OCI-LY7 (cell line): ENCODE data around the gene TMEM69. TPM values are rescaled to one million over a fixed set of nuclear protein-coding genes. Genes with fewer than 3 reads are reported as not detected.
"Not testable (repeated sequence)": the region's sequence is repeated elsewhere in the genome, so short reads cannot be mapped to it uniquely, and the experiment has no call there.

ENCODE experiments used
- BruUV-seq: library from RNA; stranded (reverse); fragments of 400-500 nt; replicated peaks from 2 replicates; lab custom pipeline; 2021; lab: Mats Ljungman, UMichigan
- CTCF ChIA-PET: fragments of 300-600 bp; sonication (Branson Sonifier 250); formaldehyde crosslinking; loops from one replicate; lab custom pipeline; 2022; ENCODE audit warnings: antibody characterized with exemption; ENCODE audit not compliant: unreplicated experiment; lab: Charles Lee
- POLR2A ChIA-PET: fragments of 300-600 bp; sonication (Branson Sonifier 250); formaldehyde crosslinking; loops from one replicate; lab custom pipeline; 2022; ENCODE audit warnings: antibody characterized with exemption; lab: Charles Lee
- DNase-seq: peaks from one replicate; pipeline ENCODE4 v3.0.0-alpha.2; 2015; ENCODE audit warnings: low spot score
- H2AFZ ChIP-seq: fragments of 200-600 bp; sonication (generic), shearing (Covaris generic); 2 replicates; pipeline ENCODE4 v1.6.1; 2014; ENCODE audit warnings: mild to moderate bottlenecking, antibody characterized with exemption, low read length, moderate library complexity
- H3K27ac ChIP-seq: fragments of 200-600 bp; sonication (generic); 2 replicates; pipeline ENCODE4 v1.5.1; 2014; ENCODE audit warnings: mixed run types, low read depth, mild to moderate bottlenecking, moderate library complexity, low read length, inconsistent platforms; ENCODE audit not compliant: poor library complexity, severe bottlenecking
- H3K36me3 ChIP-seq: fragments of 200-600 bp; sonication (generic); 2 replicates; pipeline ENCODE4 v1.6.1; 2014; ENCODE audit warnings: mild to moderate bottlenecking, antibody characterized with exemption, low read length, moderate library complexity, mixed read lengths; ENCODE audit not compliant: insufficient read depth
- H3K4me1 ChIP-seq: fragments of 200-600 bp; sonication (generic); 2 replicates; pipeline ENCODE4 v1.5.1; 2014; ENCODE audit warnings: mild to moderate bottlenecking, low read length; ENCODE audit not compliant: insufficient read depth, poor library complexity, severe bottlenecking
- H3K4me2 ChIP-seq: fragments of 200-600 bp; sonication (generic); 2 replicates; pipeline ENCODE4 v1.6.1; 2014; ENCODE audit warnings: mild to moderate bottlenecking, low read length
- H3K4me3 ChIP-seq: fragments of 200-600 bp; sonication (generic); 2 replicates; pipeline ENCODE4 v1.5.1; 2014; ENCODE audit warnings: mild to moderate bottlenecking, low read depth, low read length; ENCODE audit not compliant: poor library complexity, severe bottlenecking
- H3K79me2 ChIP-seq: fragments of 200-600 bp; sonication (generic); 2 replicates; pipeline ENCODE4 v1.6.1; 2016; ENCODE audit warnings: low read depth, mild to moderate bottlenecking, low read length, moderate library complexity, mixed read lengths; ENCODE audit not compliant: insufficient read depth
- H3K9me2 ChIP-seq: fragments of 200-600 bp; sonication (generic); 2 replicates; pipeline ENCODE4 v1.6.1; 2016; ENCODE audit warnings: mild to moderate bottlenecking, low read length, mixed read lengths; ENCODE audit not compliant: insufficient read depth
- H3K9me3 ChIP-seq: fragments of 200-600 bp; sonication (generic); 2 replicates; pipeline ENCODE4 v1.6.1; 2014; ENCODE audit warnings: mild to moderate bottlenecking, mixed run types, low read length, mixed read lengths
- H4K20me1 ChIP-seq: fragments of 200-600 bp; sonication (generic); 2 replicates; pipeline ENCODE4 v1.6.1; 2014; ENCODE audit warnings: mild to moderate bottlenecking, antibody characterized with exemption, low read length, moderate library complexity, mixed read lengths; ENCODE audit not compliant: insufficient read depth
- EZH2phosphoT487 ChIP-seq: fragments of 200-600 bp; sonication (generic); IDR thresholded peaks from 2 replicates; pipeline ENCODE4 v1.6.1; 2018; ENCODE audit warnings: low read depth, borderline replicate concordance, mild to moderate bottlenecking, mixed run types, antibody characterized with exemption, low read length, moderate library complexity, mixed read lengths
- intact Hi-C: fragments of 100-400 bp; cut with micrococcal nuclease; formaldehyde crosslinking; loops from one replicate; pipeline ENCODE4 v1.10.0; 2022; ENCODE audit not compliant: unreplicated experiment
- total RNA-seq, 2 experiments: library from RNA; depleted of rRNA in 1 of 2; stranded (reverse); fragments of >200 nt in 1 of 2; shearing (Covaris generic) in 1 of 2; gene quantifications; 2 replicates each; pipeline ENCODE4 v1.2.3, GENCODE V29; 2014 to 2022
- TF ChIP-seq, protein P1 (sequence below): fragments of 200-600 bp; sonication (generic); conservative IDR thresholded peaks from 2 replicates; pipeline ENCODE4 v1.5.1; 2014; ENCODE audit warnings: mild to moderate bottlenecking, antibody characterized with exemption, low read length, moderate library complexity, mixed read lengths

The TMEM69 gene
- total RNA-seq, 2 experiments from 2014 or later = 35.8 to 42.2 TPM

DNA sequence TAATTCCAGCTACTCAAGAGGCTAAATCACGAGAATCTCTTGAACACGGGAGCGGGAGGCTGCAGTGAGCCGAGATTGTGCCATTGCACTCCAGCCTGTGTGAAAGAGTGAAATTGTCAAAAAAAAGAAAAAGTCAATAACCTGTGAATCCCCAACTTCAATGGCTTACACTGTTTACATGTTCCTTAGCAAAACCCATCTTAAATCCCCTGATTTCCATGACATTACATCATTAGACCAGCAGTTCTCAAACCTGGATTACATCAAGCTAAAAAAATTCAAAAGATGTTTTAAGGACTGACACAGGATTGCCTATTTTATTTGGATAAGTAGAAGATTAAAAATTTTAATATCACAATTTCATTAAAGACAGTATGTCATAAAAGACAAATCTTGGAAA lies 14.0 kb upstream of the TMEM69 start:
- POLR2A ChIA-PET = interaction anchor here (1.2 to 3.3 kb wide), 2 partner anchors 12 to 15 kb away, joined by 3 to 14 read pairs; partner anchors contain the start of genes GPBP1L1 and TMEM69
- Histone ChIP-seq H3K4me2 (no peak overlapping the region), H3K9me2 (no peaks in the 10 kb centered on the region), H3K9me3 (no peaks in the 10 kb centered on the region), H4K20me1 (peaks cover 11% of the 10 kb centered on the region), H3K4me1 (peaks cover 7% of the 10 kb centered on the region), H3K4me3 (no peak overlapping the region), H3K27ac (no peak overlapping the region), H3K79me2 (peaks cover 99% of the 10 kb centered on the region), H3K36me3 (peaks cover 65% of the 10 kb centered on the region), H2AFZ (no peak overlapping the region)
- no TSS peak for BruUV-seq
- TF ChIP-seq EZH2phosphoT487 = no peak
- TF ChIP-seq, protein P1, sequence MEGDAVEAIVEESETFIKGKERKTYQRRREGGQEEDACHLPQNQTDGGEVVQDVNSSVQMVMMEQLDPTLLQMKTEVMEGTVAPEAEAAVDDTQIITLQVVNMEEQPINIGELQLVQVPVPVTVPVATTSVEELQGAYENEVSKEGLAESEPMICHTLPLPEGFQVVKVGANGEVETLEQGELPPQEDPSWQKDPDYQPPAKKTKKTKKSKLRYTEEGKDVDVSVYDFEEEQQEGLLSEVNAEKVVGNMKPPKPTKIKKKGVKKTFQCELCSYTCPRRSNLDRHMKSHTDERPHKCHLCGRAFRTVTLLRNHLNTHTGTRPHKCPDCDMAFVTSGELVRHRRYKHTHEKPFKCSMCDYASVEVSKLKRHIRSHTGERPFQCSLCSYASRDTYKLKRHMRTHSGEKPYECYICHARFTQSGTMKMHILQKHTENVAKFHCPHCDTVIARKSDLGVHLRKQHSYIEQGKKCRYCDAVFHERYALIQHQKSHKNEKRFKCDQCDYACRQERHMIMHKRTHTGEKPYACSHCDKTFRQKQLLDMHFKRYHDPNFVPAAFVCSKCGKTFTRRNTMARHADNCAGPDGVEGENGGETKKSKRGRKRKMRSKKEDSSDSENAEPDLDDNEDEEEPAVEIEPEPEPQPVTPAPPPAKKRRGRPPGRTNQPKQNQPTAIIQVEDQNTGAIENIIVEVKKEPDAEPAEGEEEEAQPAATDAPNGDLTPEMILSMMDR = no peak
- no peak for DNase-seq
- CTCF ChIA-PET = no interaction called here
- intact Hi-C loops = no loop called here

DNA sequence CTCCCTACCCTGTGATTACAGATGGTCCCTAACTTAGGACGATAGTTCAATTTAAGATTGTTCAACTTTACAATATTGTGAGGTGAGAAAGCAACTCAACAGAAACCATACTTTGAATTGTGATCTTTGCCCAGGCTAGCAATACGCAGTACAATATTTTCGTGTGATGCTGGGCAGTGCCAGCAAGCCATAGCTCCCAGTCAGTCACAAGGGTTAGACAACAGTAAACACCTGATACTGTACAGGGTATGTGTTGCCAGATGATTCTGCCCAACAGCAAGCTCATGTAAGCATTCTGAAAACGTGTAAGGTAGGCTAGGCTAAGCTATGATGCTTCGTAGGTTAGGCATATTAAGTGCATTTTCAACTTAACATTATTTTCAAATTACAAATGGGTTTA lies 13.5 kb upstream of the TMEM69 start:
- no peak for DNase-seq
- peaks cover 99% of the 10 kb centered on the region for H3K79me2 ChIP-seq
- TF ChIP-seq EZH2phosphoT487 = no peak
- TF ChIP-seq, protein P1 = no peak
- intact Hi-C loops = no loop called here
- peaks cover 11% of the 10 kb centered on the region for H4K20me1 ChIP-seq
- H3K4me2 ChIP-seq = no peak overlapping the region
- H3K9me3 ChIP-seq = no peaks in the 10 kb centered on the region
- H3K4me3 ChIP-seq = no peak overlapping the region
- ChIA-PET POLR2A (interaction anchor here (0.5 to 3.3 kb wide), 4 partner anchors 11 to 929 kb away, joined by 3 to 14 read pairs (median 3); partner anchors contain the start of gene GPBP1L1), CTCF (no interaction called here)
- BruUV-seq = no TSS peak
- no peak overlapping the region for H3K27ac ChIP-seq
- no peaks in the 10 kb centered on the region for H3K9me2 ChIP-seq
- no peak overlapping the region for H2AFZ ChIP-seq
- H3K4me1 ChIP-seq = peaks cover 12% of the 10 kb centered on the region
- peaks cover 64% of the 10 kb centered on the region for H3K36me3 ChIP-seq

DNA sequence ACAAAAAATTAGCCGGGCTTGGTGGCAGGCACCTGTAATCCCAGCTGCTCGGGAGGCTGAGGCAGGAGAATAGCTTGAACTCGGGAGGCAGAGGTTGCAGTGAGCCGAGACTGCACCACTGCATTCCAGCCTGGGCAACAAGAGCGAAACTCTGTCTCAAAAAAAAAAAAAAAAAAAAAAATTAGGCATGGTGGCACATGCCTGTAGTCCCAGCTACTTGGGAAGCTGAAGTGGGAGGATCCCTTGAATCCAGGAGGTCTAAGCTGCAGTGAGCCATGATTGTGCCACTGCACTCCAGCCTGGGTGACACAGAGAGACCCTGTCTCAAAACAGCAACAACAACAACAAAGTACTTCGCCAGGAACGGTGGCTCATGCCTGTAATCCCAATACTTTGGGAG lies 11.4 kb upstream of the TMEM69 start:
- H3K4me3 ChIP-seq, H2AFZ ChIP-seq, H3K9me2 ChIP-seq, CTCF ChIA-PET, H3K9me3 ChIP-seq, H3K27ac ChIP-seq, BruUV-seq, intact Hi-C loops, DNase-seq, H3K4me2 ChIP-seq: not testable (repeated sequence)
- POLR2A ChIA-PET = interaction anchor here (1.5 to 3.3 kb wide), 2 partner anchors 9 to 12 kb away, joined by 3 to 14 read pairs; partner anchors contain the start of gene GPBP1L1
- H3K4me1 ChIP-seq = peaks cover 28% of the 10 kb centered on the region
- peaks cover 21% of the 10 kb centered on the region for H4K20me1 ChIP-seq
- H3K79me2 ChIP-seq = peaks cover 99% of the 10 kb centered on the region
- peaks cover 66% of the 10 kb centered on the region for H3K36me3 ChIP-seq
